T-cell (primary cell): ENCODE results near the gene TSPEAR. TPM values are rescaled to one million over a fixed set of nuclear protein-coding genes. Genes with fewer than 3 reads are reported as not detected.
A peak's percentile ranks its signal among the peaks of the same experiment; 100 is the strongest.
"Not testable (repeated sequence)": the region's sequence is repeated elsewhere in the genome, so short reads cannot be mapped to it uniquely, and the experiment has no call there.

ENCODE experiments used
- ATAC-seq, 4 experiments: fragments of 200-7000 bp in 3 of 4; fragments of 150-1000 bp in 1 of 4; cut with Tn5 transposase; replicated peaks in 1 of 4; 1 replicate in 3 of 4; 2 replicates in 1 of 4; pipeline ENCODE4 v1.10.0; 2021; ENCODE audit warnings: moderate library complexity in 3 of 4, mild to moderate bottlenecking in 2 of 4, moderate number of reproducible peaks in 1 of 4
- CTCF ChIA-PET, 2 donors: fragments of 300-600 bp; sonication (Branson Sonifier 250); formaldehyde crosslinking; loops; one replicate each; lab custom pipeline; 2022; ENCODE audit warnings: antibody characterized with exemption in 2 of 2; lab: Charles Lee
- POLR2A ChIA-PET, 2 donors: fragments of 300-600 bp; sonication (Branson Sonifier 250); formaldehyde crosslinking; loops; one replicate each; lab custom pipeline; 2022; ENCODE audit warnings: antibody characterized with exemption in 2 of 2; lab: Charles Lee
- DNase-seq, 35 experiments: peaks; one replicate each; pipeline versions ENCODE4 v3.0.0 to v3.0.0-alpha.2; 2013 to 2023
- H3K27ac ChIP-seq: one replicate; pipeline ENCODE4 v1.5.1; 2013; ENCODE audit warnings: low read length
- H3K27me3 ChIP-seq, 2 experiments: replicated peaks in 1 of 2; 1 replicate in 1 of 2; 2 replicates in 1 of 2; pipeline versions ENCODE4 v1.6.1 to v1.7.0; 2013; ENCODE audit warnings: low read length in 1 of 2, mixed read lengths in 1 of 2; ENCODE audit not compliant: control insufficient read depth in 2 of 2, insufficient read depth in 2 of 2; ENCODE audit errors: extremely low read depth in 1 of 2
- H3K36me3 ChIP-seq, 2 donors: 1 replicate in 1 of 2; 2 replicates in 1 of 2; pipeline versions ENCODE4 v1.6.1 to v1.7.0; 2013; ENCODE audit warnings: low read length in 1 of 2; ENCODE audit not compliant: control insufficient read depth in 2 of 2, insufficient read depth in 1 of 2; ENCODE audit errors: extremely low read depth in 1 of 2
- H3K4me1 ChIP-seq, 2 experiments: 1 replicate in 1 of 2; 2 replicates in 1 of 2; pipeline versions ENCODE4 v1.6.1 to v1.7.0; 2013; ENCODE audit warnings: low read length in 2 of 2, mixed read lengths in 1 of 2; ENCODE audit not compliant: insufficient read depth in 2 of 2, control insufficient read depth in 1 of 2; ENCODE audit errors: extremely low read depth in 1 of 2
- H3K4me3 ChIP-seq, 2 donors: 1 replicate in 1 of 2; 2 replicates in 1 of 2; pipeline versions ENCODE4 v1.5.1 to v1.7.0; 2013; ENCODE audit warnings: mild to moderate bottlenecking in 2 of 2, low read length in 1 of 2, moderate library complexity in 1 of 2; ENCODE audit not compliant: control insufficient read depth in 1 of 2; ENCODE audit errors: extremely low read depth in 1 of 2
- H3K9me3 ChIP-seq: 2 replicates; pipeline ENCODE4 v1.7.0; 2013
- H3K27ac Mint-ChIP-seq, 2 donors: one replicate each; pipeline ENCODE4 v1.8.0; 2020 to 2021; ENCODE audit warnings: mild to moderate bottlenecking in 2 of 2, mixed read lengths in 2 of 2
- H3K27me3 Mint-ChIP-seq, 2 donors: one replicate each; pipeline ENCODE4 v1.8.0; 2021 to 2022; ENCODE audit warnings: mixed read lengths in 2 of 2
- H3K36me3 Mint-ChIP-seq: one replicate; pipeline ENCODE4 v1.8.0; 2021; ENCODE audit warnings: mixed read lengths
- H3K4me1 Mint-ChIP-seq, 3 donors: one replicate each; pipeline ENCODE4 v1.8.0; 2020 to 2022; ENCODE audit warnings: mixed read lengths in 3 of 3, mild to moderate bottlenecking in 1 of 3
- H3K4me3 Mint-ChIP-seq, 3 donors: one replicate each; pipeline ENCODE4 v1.8.0; 2020 to 2022; ENCODE audit warnings: mild to moderate bottlenecking in 3 of 3, mixed read lengths in 3 of 3, moderate library complexity in 3 of 3
- H3K9me3 Mint-ChIP-seq, 3 donors: one replicate each; pipeline ENCODE4 v1.8.0; 2020 to 2022; ENCODE audit warnings: mixed read lengths in 3 of 3
- WGBS: methylation state at CpG from one replicate; pipeline ENCODE4 v1.1.5; 2013; ENCODE audit warnings: missing lambda C conversion rate; ENCODE audit not compliant: insufficient coverage; 5-methylcytosine and 5-hydroxymethylcytosine counted together
- total RNA-seq, 35 experiments: library from RNA in 6 of 35; stranded (reverse) in 6 of 35; fragments of 120-200 nt in 1 of 35; gene quantifications; one replicate each; pipeline versions ENCODE4 v1.2.1 to v1.2.4 and lab custom pipeline; 2013 to 2026

Gene TSPEAR
- total RNA-seq, 5 donors from 2014 or later (not counting 1 experiment from before 2014, with no cell fraction given), result not detected

GRCh38 chr21:44691686-44692085 is 19.7 kb downstream of the TSPEAR start:
- H3K27ac Mint-ChIP-seq, result peak overlapping the region in 1 of 2 donors; percentile 16
- DNase-seq, result no peak

DNA sequence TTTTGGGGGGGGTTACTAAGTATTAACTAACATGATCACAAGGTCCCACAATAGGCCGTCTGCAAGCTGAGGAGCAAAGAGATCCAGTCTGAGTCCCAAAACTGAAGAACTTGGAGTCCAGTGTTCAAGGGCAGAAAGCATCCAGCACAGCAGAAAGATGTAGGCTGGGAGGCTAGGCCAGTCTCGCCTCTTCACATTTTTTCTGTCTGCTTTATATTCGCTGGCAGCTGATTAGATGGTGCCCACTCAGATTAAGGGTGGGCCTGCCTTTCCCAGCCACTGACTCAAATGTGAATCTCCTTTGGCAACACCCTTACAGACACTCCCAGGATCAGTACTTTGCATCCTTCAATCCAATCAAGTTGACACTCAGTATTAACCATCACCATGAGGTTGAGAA is 21.6 kb downstream of the TSPEAR start:
- H3K4me3 Mint-ChIP-seq, CTCF ChIA-PET, POLR2A ChIA-PET, H3K9me3 ChIP-seq, ATAC-seq, H3K27ac ChIP-seq, DNase-seq, H3K4me3 ChIP-seq, H3K36me3 Mint-ChIP-seq, H3K36me3 ChIP-seq, H3K27ac Mint-ChIP-seq, H3K4me1 ChIP-seq: not testable (repeated sequence)
- Mint-ChIP-seq H3K27me3 (peaks cover 10 to 17% of the 10 kb centered on the region in 2 donors), H3K4me1 (peaks cover 17 to 22% (median 18%) of the 10 kb centered on the region in 3 donors), H3K9me3 (peaks cover 6 to 22% (median 14%) of the 10 kb centered on the region in 3 donors)
- WGBS, result 85% methylated on average over 2 of the region's 3 CpGs
- peaks cover 0 to 23% of the 10 kb centered on the region in 2 experiments for H3K27me3 ChIP-seq

More at GRCh38 chr21:44691686-44692085, 19.7 kb downstream of the TSPEAR start:
- peaks cover 0 to 22% of the 10 kb centered on the region in 2 experiments for H3K27me3 ChIP-seq
- Mint-ChIP-seq H3K4me1 (peaks cover 18 to 23% (median 18%) of the 10 kb centered on the region in 3 donors), H3K36me3 (no peaks in the 10 kb centered on the region), H3K4me3 (no peak overlapping the region), H3K9me3 (peaks cover 6 to 22% (median 14%) of the 10 kb centered on the region in 3 donors), H3K27me3 (peaks cover 6 to 19% of the 10 kb centered on the region in 2 donors)
- H3K36me3 ChIP-seq, result no peaks in the 10 kb centered on the region
- no peak overlapping the region for H3K27ac ChIP-seq
- H3K9me3 ChIP-seq, result peaks cover 2% of the 10 kb centered on the region
- H3K4me1 ChIP-seq, result peaks cover 0 to 3% of the 10 kb centered on the region in 2 experiments
- WGBS, result no CpG with 5 or more reads among the region's 2 CpGs
- CTCF ChIA-PET, result interaction anchor here in 1 of 2 donors (1.0 kb wide), 1 partner anchor 34 kb away, joined by 4 read pairs; the partner anchor contains the start of gene KRTAP12-3
- POLR2A ChIA-PET, result interaction anchor here in 1 of 2 donors (0.6 kb wide), 1 partner anchor 93 kb away, joined by 12 read pairs; no protein-coding TSS in a partner anchor
- peak in 1 of 4 experiments; percentile 51 for ATAC-seq
- no peak overlapping the region for H3K4me3 ChIP-seq

GRCh38 chr21:44687671-44688070 is 23.7 kb downstream of the TSPEAR start:
- Histone ChIP-seq H3K4me1 (no peaks in the 10 kb centered on the region), H3K36me3 (no peaks in the 10 kb centered on the region), H3K4me3 (no peak overlapping the region), H3K27me3 (peaks cover 0 to 23% of the 10 kb centered on the region in 2 experiments), H3K27ac (no peak overlapping the region), H3K9me3 (no peaks in the 10 kb centered on the region)
- WGBS, result 92% methylated on average over 6 of the region's 11 CpGs
- ChIA-PET POLR2A (no interaction called here), CTCF (no interaction called here)
- Mint-ChIP-seq H3K27me3 (peaks cover 10 to 18% of the 10 kb centered on the region in 2 donors), H3K4me3 (no peak overlapping the region), H3K36me3 (no peaks in the 10 kb centered on the region), H3K9me3 (peaks cover under 1 to 10% (median 4%) of the 10 kb centered on the region in 3 donors), H3K27ac (no peak overlapping the region), H3K4me1 (peaks cover 12 to 22% (median 13%) of the 10 kb centered on the region in 3 donors)
- ATAC-seq (no peak), DNase-seq (no peak)

GRCh38 chr21:44686843-44687561 is 24.4 kb downstream of the TSPEAR start:
- Mint-ChIP-seq H3K4me3 (no peak overlapping the region), H3K27me3 (peaks cover 10 to 18% of the 10 kb centered on the region in 2 donors), H3K36me3 (no peaks in the 10 kb centered on the region), H3K9me3 (peaks cover 0 to 3% (median 0%) of the 10 kb centered on the region in 3 donors), H3K27ac (no peak overlapping the region), H3K4me1 (peaks cover 12 to 22% (median 12%) of the 10 kb centered on the region in 3 donors)
- ChIA-PET CTCF (no interaction called here), POLR2A (no interaction called here)
- ATAC-seq (no peak), DNase-seq (no peak)
- Histone ChIP-seq H3K4me1 (no peaks in the 10 kb centered on the region), H3K27ac (no peak overlapping the region), H3K36me3 (no peaks in the 10 kb centered on the region), H3K9me3 (no peaks in the 10 kb centered on the region), H3K4me3 (no peak overlapping the region), H3K27me3 (peaks cover 0 to 23% of the 10 kb centered on the region in 2 experiments)
- 84% methylated on average over 20 of the region's 25 CpGs for WGBS

DNA sequence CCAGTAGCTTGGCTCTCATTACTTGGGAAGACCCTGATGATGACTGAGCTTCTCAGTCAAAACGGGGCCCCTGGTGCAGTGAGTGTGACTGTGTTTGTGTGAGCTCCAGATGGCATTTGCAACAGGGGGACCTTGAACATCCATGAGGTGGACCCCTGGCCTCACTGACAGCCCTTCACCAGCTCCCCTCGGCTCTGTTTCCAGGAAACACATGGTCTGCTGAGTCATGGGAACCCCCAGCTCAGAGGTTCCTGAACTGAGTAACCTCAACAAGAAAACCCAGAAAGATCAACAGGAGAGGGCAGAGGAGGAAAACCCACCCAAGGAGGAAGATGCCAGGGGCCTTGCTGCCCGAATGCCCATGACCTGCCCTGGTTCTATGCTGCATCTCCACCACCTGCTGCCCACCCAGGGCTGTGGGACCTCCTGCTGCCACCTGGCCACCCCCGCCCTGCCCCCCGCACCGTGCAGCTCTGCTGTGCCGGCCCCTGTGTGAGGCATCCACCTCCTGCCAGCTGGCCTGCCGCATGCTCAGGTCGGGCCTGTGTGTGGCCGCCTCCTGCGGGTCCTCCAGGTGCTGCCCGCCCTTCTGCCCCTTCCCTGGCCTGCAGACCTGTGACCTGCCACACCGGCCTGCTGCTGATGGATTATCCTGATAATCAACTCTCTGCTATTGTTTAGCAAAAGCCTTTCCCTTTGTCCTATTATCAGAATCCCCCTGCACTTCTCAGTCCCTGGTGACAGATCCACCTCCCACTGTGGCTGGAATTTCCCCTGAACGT is 25.2 kb downstream of the TSPEAR start:
- CTCF ChIA-PET, result no interaction called here
- Mint-ChIP-seq H3K9me3 (no peaks in the 10 kb centered on the region), H3K27ac (no peak overlapping the region), H3K27me3 (peaks cover 10 to 20% of the 10 kb centered on the region in 2 donors), H3K4me1 (peaks cover 4 to 14% (median 5%) of the 10 kb centered on the region in 3 donors), H3K36me3 (no peaks in the 10 kb centered on the region), H3K4me3 (no peak overlapping the region)
- POLR2A ChIA-PET, result no interaction called here
- no peak for ATAC-seq
- H3K9me3 ChIP-seq, result no peaks in the 10 kb centered on the region
- H3K4me3 ChIP-seq, result no peak overlapping the region
- H3K27ac ChIP-seq, result no peak overlapping the region
- no peaks in the 10 kb centered on the region for H3K36me3 ChIP-seq
- DNase-seq, result no peak
- 44% methylated on average over 11 of the region's 14 CpGs for WGBS
- peaks cover 0 to 23% of the 10 kb centered on the region in 2 experiments for H3K27me3 ChIP-seq
- no peaks in the 10 kb centered on the region for H3K4me1 ChIP-seq

DNA sequence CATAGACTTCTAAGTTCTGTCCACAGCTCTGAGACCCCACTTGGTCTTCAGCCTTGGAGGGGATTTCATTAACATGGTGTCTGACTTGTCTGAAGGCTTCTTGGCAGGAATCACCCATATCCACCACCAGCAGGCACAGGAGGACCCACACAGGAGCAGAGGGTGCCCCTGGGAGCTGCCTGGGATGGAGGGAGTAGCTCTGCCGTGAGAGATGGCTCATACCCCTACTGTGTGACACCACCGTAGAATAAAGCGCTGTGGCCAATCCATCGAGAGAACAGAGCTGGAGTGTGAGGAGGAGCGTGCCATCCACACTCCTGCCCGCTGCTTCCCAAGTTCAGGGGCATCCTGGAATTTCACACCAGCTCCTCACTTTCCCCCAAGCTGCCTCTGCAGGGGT is 26.3 kb downstream of the TSPEAR start:
- H3K4me3 Mint-ChIP-seq, H3K27ac Mint-ChIP-seq, H3K27ac ChIP-seq, H3K4me1 ChIP-seq, H3K9me3 ChIP-seq, ATAC-seq, H3K36me3 Mint-ChIP-seq, H3K36me3 ChIP-seq, H3K4me1 Mint-ChIP-seq, H3K4me3 ChIP-seq, DNase-seq, H3K9me3 Mint-ChIP-seq, POLR2A ChIA-PET: not testable (repeated sequence)
- H3K27me3 Mint-ChIP-seq, result peaks cover 10 to 20% of the 10 kb centered on the region in 2 donors
- H3K27me3 ChIP-seq, result peaks cover 0 to 23% of the 10 kb centered on the region in 2 experiments
- 60% methylated on average over 2 of the region's 6 CpGs for WGBS
- CTCF ChIA-PET, result interaction anchor here in 1 of 2 donors (0.6 kb wide), 1 partner anchor 12 kb away, joined by 3 read pairs; no protein-coding TSS in a partner anchor
